ENCODE results near the gene PPP1R14C.

PPP1R14C gene

GRCh38 chr6:150201285-150201684 is 58.4 kb downstream of the PPP1R14C start:
- POLR2A ChIA-PET (ENCODE audit: low non-redundant PET) = no interaction called here
- TF ChIP-seq, protein P1, sequence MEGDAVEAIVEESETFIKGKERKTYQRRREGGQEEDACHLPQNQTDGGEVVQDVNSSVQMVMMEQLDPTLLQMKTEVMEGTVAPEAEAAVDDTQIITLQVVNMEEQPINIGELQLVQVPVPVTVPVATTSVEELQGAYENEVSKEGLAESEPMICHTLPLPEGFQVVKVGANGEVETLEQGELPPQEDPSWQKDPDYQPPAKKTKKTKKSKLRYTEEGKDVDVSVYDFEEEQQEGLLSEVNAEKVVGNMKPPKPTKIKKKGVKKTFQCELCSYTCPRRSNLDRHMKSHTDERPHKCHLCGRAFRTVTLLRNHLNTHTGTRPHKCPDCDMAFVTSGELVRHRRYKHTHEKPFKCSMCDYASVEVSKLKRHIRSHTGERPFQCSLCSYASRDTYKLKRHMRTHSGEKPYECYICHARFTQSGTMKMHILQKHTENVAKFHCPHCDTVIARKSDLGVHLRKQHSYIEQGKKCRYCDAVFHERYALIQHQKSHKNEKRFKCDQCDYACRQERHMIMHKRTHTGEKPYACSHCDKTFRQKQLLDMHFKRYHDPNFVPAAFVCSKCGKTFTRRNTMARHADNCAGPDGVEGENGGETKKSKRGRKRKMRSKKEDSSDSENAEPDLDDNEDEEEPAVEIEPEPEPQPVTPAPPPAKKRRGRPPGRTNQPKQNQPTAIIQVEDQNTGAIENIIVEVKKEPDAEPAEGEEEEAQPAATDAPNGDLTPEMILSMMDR (conservative IDR thresholded peaks at IDR 0.05; ENCODE audit: low read depth) = no peak
- CTCF ChIA-PET = no interaction called here
- DNase-seq (ENCODE audit: low spot score) = no peak
- H3K27ac ChIP-seq = peak overlapping the region; percentile 73

GRCh38 chr6:150201772-150202329 is 59.0 kb downstream of the PPP1R14C start:
- peak overlapping the region; percentile 73 for H3K27ac ChIP-seq
- DNase-seq (ENCODE audit: low spot score) = no peak

DNA sequence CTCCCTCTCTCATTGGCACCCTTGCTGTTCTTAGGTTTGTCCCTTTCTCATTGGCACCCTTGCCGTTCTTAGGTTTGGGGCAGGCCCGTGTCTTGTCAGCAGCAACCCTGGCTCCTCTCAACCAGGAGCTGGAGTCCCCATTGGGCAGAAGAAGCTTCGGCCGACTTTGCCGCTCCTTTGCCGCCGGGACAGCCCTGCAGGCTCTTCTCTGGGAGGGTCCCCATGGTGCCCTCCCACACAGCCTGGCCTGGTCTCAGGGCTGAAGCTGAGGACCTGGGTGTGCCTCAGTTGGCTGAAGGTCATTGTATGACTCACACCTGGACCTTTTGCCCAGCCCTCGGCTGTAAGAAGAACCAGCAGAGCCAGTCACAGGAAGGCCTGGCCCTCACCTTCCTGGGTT is 59.6 kb downstream of the PPP1R14C start:
- TF ChIP-seq, protein P1 (conservative IDR thresholded peaks at IDR 0.05; ENCODE audit: low read depth) = no peak
- ChIA-PET CTCF (interaction anchor here (0.6 kb wide), 1 partner anchor 29 kb away, joined by 4 read pairs; no protein-coding TSS in a partner anchor), POLR2A (ENCODE audit: low non-redundant PET) (no interaction called here)
- peak; percentile 50 for DNase-seq (ENCODE audit: low spot score)
- H3K27ac ChIP-seq = peak overlapping the region; percentile 73

More at GRCh38 chr6:150201772-150202329, 59.0 kb downstream of the PPP1R14C start:
- CTCF ChIA-PET = no interaction called here
- POLR2A ChIA-PET (ENCODE audit: low non-redundant PET) = no interaction called here
- TF ChIP-seq, protein P1 (conservative IDR thresholded peaks at IDR 0.05; ENCODE audit: low read depth) = no peak

- POLR2A ChIA-PET (ENCODE audit: low non-redundant PET) = no interaction called here
- CTCF ChIA-PET = interaction anchor here (0.6 kb wide), 1 partner anchor 29 kb away, joined by 4 read pairs; no protein-coding TSS in a partner anchor
- no peak for DNase-seq (ENCODE audit: low spot score)
- TF ChIP-seq, protein P1 (conservative IDR thresholded peaks at IDR 0.05; ENCODE audit: low read depth) = no peak
- peak overlapping the region; percentile 73 for H3K27ac ChIP-seq
Observed at GRCh38 chr6:150202934-150203333, 60.1 kb downstream of the PPP1R14C start.

DNA sequence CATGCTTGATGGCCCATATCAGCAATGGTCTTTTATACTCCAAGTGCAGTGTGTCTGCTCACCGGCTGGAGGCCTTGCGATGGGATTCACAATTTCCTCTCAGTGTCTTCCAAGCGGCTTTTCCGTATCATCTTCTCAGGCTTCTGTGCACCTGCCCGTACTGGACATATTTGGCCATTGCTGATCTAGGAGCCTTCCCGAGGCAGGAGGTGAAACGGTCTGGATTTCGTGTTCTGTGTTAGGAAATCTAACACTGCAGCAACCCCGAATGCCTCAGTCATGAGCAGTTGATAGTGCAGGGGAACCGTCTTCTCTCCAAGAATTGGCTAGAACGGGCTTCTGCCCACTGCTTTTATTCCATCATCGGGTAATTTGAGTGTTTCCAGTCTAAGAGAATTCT is 60.5 kb downstream of the PPP1R14C start:
- TF ChIP-seq, protein P1 (conservative IDR thresholded peaks at IDR 0.05; ENCODE audit: low read depth) = no peak
- DNase-seq (ENCODE audit: low spot score) = no peak
- peak overlapping the region; percentile 3; the same call in 1 of the 2 replicates for H3K27ac ChIP-seq
- POLR2A ChIA-PET (ENCODE audit: low non-redundant PET) = no interaction called here
- CTCF ChIA-PET = no interaction called here

DNA sequence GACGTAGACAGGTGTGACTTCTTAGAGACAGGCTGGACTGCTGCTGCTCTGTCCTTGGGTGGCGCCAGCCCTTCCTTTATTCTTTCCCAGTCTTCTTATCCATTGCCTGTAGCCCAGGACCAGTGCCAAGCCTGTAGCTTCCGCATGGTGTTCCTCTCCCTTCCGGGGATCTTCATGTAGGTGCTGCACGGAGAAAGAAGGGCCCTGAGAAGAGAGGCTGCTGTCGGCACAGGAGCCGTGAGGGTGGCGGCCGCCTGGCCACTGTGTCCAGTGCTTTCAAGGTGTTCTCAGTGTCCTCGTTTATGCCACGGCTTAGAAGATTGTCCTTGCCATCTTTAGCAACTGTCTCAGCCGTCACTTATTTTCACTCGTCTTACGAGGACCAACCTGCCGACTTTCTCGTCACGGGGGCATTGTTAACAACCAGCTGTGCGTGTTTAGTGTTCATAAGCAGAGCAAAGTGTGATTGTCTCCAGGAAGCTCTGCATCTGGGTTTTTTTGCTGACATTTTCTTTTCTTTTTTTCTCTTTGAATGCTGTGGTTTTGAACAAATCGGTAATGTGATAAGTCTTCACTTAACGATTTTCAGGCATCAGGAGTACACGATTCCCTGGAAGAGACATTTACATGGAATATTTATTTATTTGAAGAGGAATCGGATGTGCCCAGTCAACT is 61.2 kb downstream of the PPP1R14C start:
- peak overlapping the region; percentile 3; the same call in 1 of the 2 replicates for H3K27ac ChIP-seq
- DNase-seq (ENCODE audit: low spot score) = no peak
- ChIA-PET POLR2A (ENCODE audit: low non-redundant PET) (no interaction called here), CTCF (no interaction called here)
- TF ChIP-seq, protein P1 (conservative IDR thresholded peaks at IDR 0.05; ENCODE audit: low read depth) = no peak

Measured in RWPE1 (cell line).